Measurements from ENCODE around the gene IGSF5. TPM values are rescaled to one million over a fixed set of nuclear protein-coding genes. Genes with fewer than 3 reads are reported as not detected.

IGSF5 gene
- polyA plus RNA-seq, 1 donor (not counting 4 experiments of a cell fraction or from before 2014, with no cell fraction given): not detected

DNA sequence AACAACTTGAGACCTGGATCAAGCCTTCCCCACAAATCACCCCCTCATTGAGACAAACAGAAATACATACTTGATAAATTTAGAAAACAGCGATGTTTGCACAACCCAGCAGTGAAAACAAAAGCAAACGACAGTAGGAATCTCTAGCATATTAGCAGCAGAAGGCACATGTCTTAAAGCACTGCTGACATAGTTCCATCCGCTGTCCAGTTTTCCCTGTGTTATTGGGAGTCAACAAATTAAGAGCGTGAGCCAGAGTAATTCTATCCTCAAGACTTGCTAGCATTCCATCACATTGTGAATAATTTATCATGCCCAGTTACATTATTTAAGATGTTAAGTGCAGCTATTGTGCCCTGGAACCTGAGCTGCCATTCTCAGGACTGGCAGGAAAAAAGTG, 55.3 kb downstream of the IGSF5 start:
- Histone ChIP-seq H3K9me1 (ENCODE audit: control insufficient read depth, extremely low read depth, insufficient read depth, low read length) (no peaks in the 10 kb centered on the region), H3K9me3 (ENCODE audit: control insufficient read depth, low read depth, low read length) (peaks cover 3% of the 10 kb centered on the region), H3K27ac (ENCODE audit: control insufficient read depth, insufficient read depth, low read length) (no peak overlapping the region), H3K79me2 (ENCODE audit: control insufficient read depth, insufficient read depth, low read length) (no peaks in the 10 kb centered on the region), H4K20me1 (ENCODE audit: control insufficient read depth, extremely low read depth, insufficient read depth, low read length) (no peaks in the 10 kb centered on the region), H3K36me3 (ENCODE audit: control insufficient read depth in 2 of 2, extremely low read depth in 1 of 2, insufficient read depth in 2 of 2, low read length in 2 of 2) (no peaks in the 10 kb centered on the region), H3K4me2 (ENCODE audit: control insufficient read depth, extremely low read depth, insufficient read depth, low read depth, low read length) (no peak overlapping the region), H3K9ac (ENCODE audit: control insufficient read depth, extremely low read depth, insufficient read depth, low read length) (no peak overlapping the region), H3K4me3 (ENCODE audit: control insufficient read depth in 2 of 3, extremely low read depth in 1 of 3, insufficient read depth in 2 of 3, low read depth in 1 of 3, low read length in 3 of 3) (no peak overlapping the region), H3K27me3 (ENCODE audit: control insufficient read depth, extremely low read depth, insufficient read depth, low read length) (no peaks in the 10 kb centered on the region), H3K4me1 (ENCODE audit: control insufficient read depth, extremely low read depth, insufficient read depth, low read length) (no peaks in the 10 kb centered on the region), H2AFZ (ENCODE audit: control insufficient read depth, low read length) (no peak overlapping the region)
- dilution Hi-C loops (cut with MboI; ENCODE audit: extremely low pct_ligation_motif_present, low sequenced_read_pairs): no loop called here
- TF ChIP-seq EZH2 (IDR thresholded peaks at IDR 0.05; ENCODE audit: low read length): no peak
- TF ChIP-seq CTCF (optimal IDR thresholded peaks at IDR 0.05 in 1 of 3, IDR thresholded peaks at IDR 0.05 in 1 of 3, conservative IDR thresholded peaks at IDR 0.05 in 1 of 3; ENCODE audit: extremely low read depth in 1 of 3, insufficient read depth in 2 of 3, low read length in 3 of 3): no peak
- no peak for FAIRE-seq
- no peak for DNase-seq (ENCODE audit: low read depth, low spot score)

DNA sequence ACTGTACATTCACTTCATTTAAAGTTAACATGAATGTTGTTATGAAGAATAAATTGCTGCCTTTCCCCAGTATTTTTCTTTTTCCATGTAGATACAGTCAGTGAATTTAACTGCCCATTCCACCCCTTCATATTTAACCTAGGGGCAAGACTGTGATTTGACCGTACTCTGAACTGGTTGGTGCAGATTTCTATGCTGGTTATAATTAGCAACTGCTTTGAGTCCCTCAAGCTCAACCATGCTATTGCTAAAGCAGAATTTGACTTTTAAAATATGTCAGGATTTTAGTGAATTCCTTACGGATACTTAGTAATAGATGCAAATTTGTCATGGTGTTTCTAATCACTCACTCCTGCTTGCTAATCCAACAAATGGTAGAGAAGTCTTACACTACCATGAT, 57.2 kb downstream of the IGSF5 start:
- no peak overlapping the region for H3K27ac ChIP-seq (ENCODE audit: control insufficient read depth, insufficient read depth, low read length)
- dilution Hi-C loops (cut with MboI; ENCODE audit: extremely low pct_ligation_motif_present, low sequenced_read_pairs): no loop called here
- H3K9ac ChIP-seq (ENCODE audit: control insufficient read depth, extremely low read depth, insufficient read depth, low read length): no peak overlapping the region
- no peaks in the 10 kb centered on the region for H3K79me2 ChIP-seq (ENCODE audit: control insufficient read depth, insufficient read depth, low read length)
- no peaks in the 10 kb centered on the region for H3K9me1 ChIP-seq (ENCODE audit: control insufficient read depth, extremely low read depth, insufficient read depth, low read length)
- H3K27me3 ChIP-seq (ENCODE audit: control insufficient read depth, extremely low read depth, insufficient read depth, low read length): no peaks in the 10 kb centered on the region
- FAIRE-seq: no peak
- TF ChIP-seq EZH2 (IDR thresholded peaks at IDR 0.05; ENCODE audit: low read length): no peak
- TF ChIP-seq CTCF (optimal IDR thresholded peaks at IDR 0.05 in 1 of 3, IDR thresholded peaks at IDR 0.05 in 1 of 3, conservative IDR thresholded peaks at IDR 0.05 in 1 of 3; ENCODE audit: extremely low read depth in 1 of 3, insufficient read depth in 2 of 3, low read length in 3 of 3): no peak
- peaks cover 3% of the 10 kb centered on the region for H3K9me3 ChIP-seq (ENCODE audit: control insufficient read depth, low read depth, low read length)
- H3K4me3 ChIP-seq (ENCODE audit: control insufficient read depth in 2 of 3, extremely low read depth in 1 of 3, insufficient read depth in 2 of 3, low read depth in 1 of 3, low read length in 3 of 3): no peak overlapping the region
- DNase-seq (ENCODE audit: low read depth, low spot score): no peak
- no peaks in the 10 kb centered on the region for H3K36me3 ChIP-seq (ENCODE audit: control insufficient read depth in 2 of 2, extremely low read depth in 1 of 2, insufficient read depth in 2 of 2, low read length in 2 of 2)
- no peak overlapping the region for H3K4me2 ChIP-seq (ENCODE audit: control insufficient read depth, extremely low read depth, insufficient read depth, low read depth, low read length)
- no peak overlapping the region for H2AFZ ChIP-seq (ENCODE audit: control insufficient read depth, low read length)
- no peaks in the 10 kb centered on the region for H3K4me1 ChIP-seq (ENCODE audit: control insufficient read depth, extremely low read depth, insufficient read depth, low read length)
- no peaks in the 10 kb centered on the region for H4K20me1 ChIP-seq (ENCODE audit: control insufficient read depth, extremely low read depth, insufficient read depth, low read length)

Data from keratinocyte (primary cell).